Central memory CD8-positive, alpha-beta T cell (primary cell): Measurements from ENCODE around the gene CACNA1B.

Source experiments
- ATAC-seq: fragments of 150-1000 bp; cut with Tn5 transposase; replicated peaks from 2 replicates; pipeline ENCODE4 v1.10.0; 2022; ENCODE audit warnings: mild to moderate bottlenecking, moderate FRiP score, moderate number of reproducible peaks; ENCODE audit not compliant: poor library complexity, severe bottlenecking; ENCODE audit errors: extremely low read depth
- DNase-seq, 2 donors: peaks; one replicate each; pipeline ENCODE4 v3.0.0; 2021; ENCODE audit warnings: low spot score in 2 of 2
- H3K27ac Mint-ChIP-seq: one replicate; pipeline ENCODE4 v1.8.0; 2022; ENCODE audit warnings: low read depth, mild to moderate bottlenecking, moderate library complexity, mixed read lengths
- H3K27me3 Mint-ChIP-seq: one replicate; pipeline ENCODE4 v1.8.0; 2022; ENCODE audit warnings: mixed read lengths
- H3K36me3 Mint-ChIP-seq: one replicate; pipeline ENCODE4 v1.8.0; 2022; ENCODE audit warnings: mild to moderate bottlenecking, moderate library complexity, mixed read lengths; ENCODE audit not compliant: insufficient read depth
- H3K4me1 Mint-ChIP-seq: one replicate; pipeline ENCODE4 v1.8.0; 2022; ENCODE audit warnings: mixed read lengths
- H3K4me3 Mint-ChIP-seq: one replicate; pipeline ENCODE4 v1.8.0; 2022; ENCODE audit warnings: mild to moderate bottlenecking, moderate library complexity, mixed read lengths
- H3K9me3 Mint-ChIP-seq: one replicate; pipeline ENCODE4 v1.8.0; 2022; ENCODE audit warnings: mixed read lengths

The CACNA1B gene

GRCh38 chr9:137900584-137901310 lies 23.2 kb downstream of the CACNA1B start:
- DNase-seq (no peak), ATAC-seq (no peak)
- peaks cover 1% of the 10 kb centered on the region for H3K36me3 Mint-ChIP-seq
- H3K4me1 Mint-ChIP-seq, result no peaks in the 10 kb centered on the region
- no peak overlapping the region for H3K27ac Mint-ChIP-seq
- H3K4me3 Mint-ChIP-seq, result no peak overlapping the region
- peaks cover 20% of the 10 kb centered on the region for H3K27me3 Mint-ChIP-seq
- no peaks in the 10 kb centered on the region for H3K9me3 Mint-ChIP-seq

DNA sequence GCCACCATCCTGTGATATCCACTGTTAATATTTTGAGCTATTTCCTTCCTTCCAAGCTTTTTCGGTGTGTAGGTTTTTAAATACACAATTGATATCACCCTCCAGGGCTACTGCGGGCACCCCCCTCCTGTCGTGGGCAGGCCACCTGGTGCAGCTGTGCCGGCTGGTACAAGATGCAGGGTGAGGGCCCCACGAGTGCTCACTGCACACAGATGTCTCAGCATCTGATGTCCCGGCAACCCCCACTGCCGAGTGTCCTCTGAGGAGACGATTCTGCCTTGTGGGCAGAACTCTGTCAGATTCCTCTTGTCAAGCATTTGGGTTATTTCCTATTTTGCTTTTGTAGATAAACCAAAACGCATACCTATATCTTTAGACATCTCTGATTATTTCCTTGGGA lies 25.1 kb downstream of the CACNA1B start:
- no peaks in the 10 kb centered on the region for H3K9me3 Mint-ChIP-seq
- H3K36me3 Mint-ChIP-seq, result peaks cover 3% of the 10 kb centered on the region
- no peak overlapping the region for H3K4me3 Mint-ChIP-seq
- no peaks in the 10 kb centered on the region for H3K4me1 Mint-ChIP-seq
- no peak for ATAC-seq
- H3K27me3 Mint-ChIP-seq, result peaks cover 35% of the 10 kb centered on the region
- no peak for DNase-seq
- no peak overlapping the region for H3K27ac Mint-ChIP-seq

GRCh38 chr9:137905740-137906139 lies 28.2 kb downstream of the CACNA1B start:
- Mint-ChIP-seq H3K27me3 (peaks cover 49% of the 10 kb centered on the region), H3K4me1 (no peaks in the 10 kb centered on the region), H3K27ac (no peak overlapping the region), H3K9me3 (no peaks in the 10 kb centered on the region), H3K36me3 (peaks cover 3% of the 10 kb centered on the region), H3K4me3 (no peak overlapping the region)
- ATAC-seq, result no peak
- DNase-seq, result no peak

DNA sequence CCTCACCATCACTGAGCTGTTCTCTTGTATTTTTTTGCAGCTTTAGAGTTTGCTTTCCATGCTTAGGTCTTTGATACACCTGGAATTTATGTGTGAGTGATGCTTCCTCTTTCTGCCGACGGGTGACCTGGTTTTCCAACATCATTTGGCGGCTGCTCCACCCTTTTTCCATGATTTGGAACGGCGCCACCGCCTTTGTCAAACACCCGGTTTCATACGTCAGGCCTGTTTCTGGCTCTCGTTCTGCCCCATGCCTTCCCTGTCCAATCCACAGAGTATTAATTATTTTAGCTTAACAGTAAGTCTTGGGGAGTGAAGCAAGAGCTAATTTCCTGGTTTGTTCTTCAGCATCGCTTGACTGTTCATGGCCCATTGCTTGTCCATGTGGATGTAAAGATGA lies 30.2 kb downstream of the CACNA1B start:
- peaks cover 69% of the 10 kb centered on the region for H3K27me3 Mint-ChIP-seq
- ATAC-seq (no peak), DNase-seq (no peak)
- H3K36me3 Mint-ChIP-seq, result peaks cover 3% of the 10 kb centered on the region
- no peak overlapping the region for H3K27ac Mint-ChIP-seq
- no peaks in the 10 kb centered on the region for H3K9me3 Mint-ChIP-seq
- no peak overlapping the region for H3K4me3 Mint-ChIP-seq
- H3K4me1 Mint-ChIP-seq, result no peaks in the 10 kb centered on the region

DNA sequence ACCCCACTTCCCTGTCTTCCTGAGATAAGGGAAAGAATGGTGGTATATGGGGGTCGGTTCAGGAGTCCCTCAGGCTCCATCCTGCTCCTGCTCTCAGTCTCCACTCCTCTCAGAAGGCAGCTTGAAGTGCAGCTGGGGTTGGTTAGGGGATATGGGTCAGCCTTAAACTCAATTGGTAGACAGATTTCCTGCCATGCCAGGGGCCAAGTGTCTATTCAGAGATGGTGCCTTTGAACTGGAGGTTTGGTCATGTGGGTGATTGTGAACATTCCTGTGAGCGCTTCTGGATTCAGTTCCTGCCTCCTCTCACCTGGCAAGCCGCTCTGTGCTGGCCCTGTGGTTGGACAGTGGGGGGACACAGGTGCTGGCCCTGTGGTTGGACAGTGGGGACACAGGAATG lies 35.1 kb downstream of the CACNA1B start:
- Mint-ChIP-seq H3K36me3 (peaks cover 3% of the 10 kb centered on the region), H3K4me1 (no peaks in the 10 kb centered on the region), H3K9me3 (no peaks in the 10 kb centered on the region), H3K4me3 (no peak overlapping the region), H3K27me3 (peaks cover 61% of the 10 kb centered on the region), H3K27ac (no peak overlapping the region)
- DNase-seq (no peak), ATAC-seq (no peak)

- no peak overlapping the region for H3K4me3 Mint-ChIP-seq
- ATAC-seq, result no peak
- H3K27ac Mint-ChIP-seq, result no peak overlapping the region
- no peaks in the 10 kb centered on the region for H3K4me1 Mint-ChIP-seq
- H3K27me3 Mint-ChIP-seq, result peaks cover 61% of the 10 kb centered on the region
- no peaks in the 10 kb centered on the region for H3K9me3 Mint-ChIP-seq
- H3K36me3 Mint-ChIP-seq, result peaks cover 3% of the 10 kb centered on the region
- no peak for DNase-seq
Observed at GRCh38 chr9:137913132-137913531, 35.5 kb downstream of the CACNA1B start.

- Mint-ChIP-seq H3K27ac (no peak overlapping the region), H3K36me3 (peaks cover 3% of the 10 kb centered on the region), H3K27me3 (peaks cover 61% of the 10 kb centered on the region), H3K4me1 (no peaks in the 10 kb centered on the region), H3K4me3 (no peak overlapping the region), H3K9me3 (no peaks in the 10 kb centered on the region)
- DNase-seq (no peak), ATAC-seq (no peak)
Observed at GRCh38 chr9:137913771-137914767, 36.5 kb downstream of the CACNA1B start.

DNA sequence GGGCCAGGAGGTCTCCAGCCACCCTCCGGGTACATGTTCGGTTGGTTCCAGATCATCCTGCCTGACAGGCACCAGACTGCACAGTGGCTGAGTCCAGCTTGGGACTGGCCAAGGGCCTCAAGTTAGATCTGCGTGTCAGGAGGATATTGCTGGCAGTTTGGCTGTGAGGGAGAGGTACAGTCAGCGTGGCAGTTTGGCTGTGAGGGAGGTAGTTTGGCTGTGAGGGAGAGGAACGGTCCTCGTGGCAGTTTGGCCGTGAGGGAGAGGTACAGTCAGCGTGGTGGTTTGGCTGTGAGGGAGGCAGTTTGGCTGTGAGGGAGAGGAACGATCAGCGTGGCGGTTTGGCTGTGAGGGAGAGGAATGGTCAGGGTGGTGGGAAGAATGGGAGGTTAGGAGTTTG lies 39.0 kb downstream of the CACNA1B start:
- H3K9me3 Mint-ChIP-seq, result no peaks in the 10 kb centered on the region
- ATAC-seq, result no peak
- H3K36me3 Mint-ChIP-seq, result peaks cover 3% of the 10 kb centered on the region
- no peaks in the 10 kb centered on the region for H3K4me1 Mint-ChIP-seq
- DNase-seq, result no peak
- H3K4me3 Mint-ChIP-seq, result no peak overlapping the region
- peaks cover 49% of the 10 kb centered on the region for H3K27me3 Mint-ChIP-seq
- H3K27ac Mint-ChIP-seq, result no peak overlapping the region

GRCh38 chr9:137917116-137917515 lies 39.5 kb downstream of the CACNA1B start:
- H3K27ac Mint-ChIP-seq, result no peak overlapping the region
- no peak for ATAC-seq

DNA sequence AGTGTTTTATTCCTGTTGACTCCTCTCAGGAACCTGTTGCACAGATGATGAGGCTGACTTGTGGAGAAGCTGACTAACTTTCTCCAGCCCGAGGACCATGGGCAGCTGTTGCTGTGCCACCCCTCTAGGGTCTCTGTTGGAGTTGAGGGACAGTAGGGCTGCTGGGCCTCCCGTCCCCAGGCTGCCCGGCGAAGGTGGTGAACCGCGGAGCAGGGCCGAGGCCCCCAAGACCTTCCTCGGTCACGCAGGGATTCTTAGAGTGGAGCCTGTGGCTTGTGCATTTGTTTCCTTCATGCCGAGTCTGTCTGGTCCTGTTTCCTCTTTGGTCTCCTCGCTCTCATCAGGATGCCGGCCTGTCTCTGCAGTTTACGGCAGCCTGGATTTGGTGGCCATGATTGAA lies 40.2 kb downstream of the CACNA1B start:
- H3K4me1 Mint-ChIP-seq, result no peaks in the 10 kb centered on the region
- H3K27me3 Mint-ChIP-seq, result peaks cover 36% of the 10 kb centered on the region

More at GRCh38 chr9:137917116-137917515, 39.5 kb downstream of the CACNA1B start:
- H3K4me3 Mint-ChIP-seq, result no peak overlapping the region
- peaks cover 3% of the 10 kb centered on the region for H3K36me3 Mint-ChIP-seq
- no peaks in the 10 kb centered on the region for H3K9me3 Mint-ChIP-seq
- peaks cover 43% of the 10 kb centered on the region for H3K27me3 Mint-ChIP-seq
- H3K4me1 Mint-ChIP-seq, result no peaks in the 10 kb centered on the region
- DNase-seq, result no peak

GRCh38 chr9:137918331-137919094 lies 40.9 kb downstream of the CACNA1B start:
- Mint-ChIP-seq H3K27ac (no peak overlapping the region), H3K36me3 (peaks cover 3% of the 10 kb centered on the region), H3K9me3 (no peaks in the 10 kb centered on the region), H3K4me3 (no peak overlapping the region), H3K27me3 (peaks cover 36% of the 10 kb centered on the region), H3K4me1 (no peaks in the 10 kb centered on the region)
- ATAC-seq, result no peak
- no peak for DNase-seq

More for the DNA sequence above, 40.2 kb downstream of the CACNA1B start:
- no peak for ATAC-seq
- H3K4me3 Mint-ChIP-seq, result no peak overlapping the region
- no peak overlapping the region for H3K27ac Mint-ChIP-seq
- no peak for DNase-seq
- H3K9me3 Mint-ChIP-seq, result no peaks in the 10 kb centered on the region
- H3K36me3 Mint-ChIP-seq, result peaks cover 3% of the 10 kb centered on the region

DNA sequence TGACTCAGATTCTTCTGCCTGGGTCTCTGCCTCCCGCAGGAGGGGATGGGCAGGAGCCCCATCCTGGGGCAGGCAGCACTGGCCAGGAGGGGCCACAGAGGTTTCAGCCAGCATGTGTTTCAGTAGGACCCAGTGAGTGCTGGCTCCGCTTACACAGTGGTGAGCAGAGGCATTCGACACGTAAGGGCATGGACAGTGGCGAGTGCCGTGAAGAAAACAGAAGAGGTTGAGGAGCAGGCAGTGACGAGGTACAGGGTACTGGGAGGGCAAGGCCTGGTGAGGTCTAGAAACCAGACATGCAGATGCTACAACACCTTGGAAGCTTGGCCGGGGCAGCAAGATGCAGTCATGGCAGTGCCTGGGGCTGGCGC lies 41.5 kb downstream of the CACNA1B start:
- no peaks in the 10 kb centered on the region for H3K9me3 Mint-ChIP-seq
- no peak overlapping the region for H3K27ac Mint-ChIP-seq
- DNase-seq (no peak), ATAC-seq (no peak)
- H3K4me1 Mint-ChIP-seq, result no peaks in the 10 kb centered on the region
- no peak overlapping the region for H3K4me3 Mint-ChIP-seq
- peaks cover 3% of the 10 kb centered on the region for H3K36me3 Mint-ChIP-seq
- H3K27me3 Mint-ChIP-seq, result peaks cover 31% of the 10 kb centered on the region
